ENCODE data around the gene EIPR1. TPM values are rescaled to one million over a fixed set of nuclear protein-coding genes. Genes with fewer than 3 reads are reported as not detected.

The EIPR1 gene
- total and polyA plus RNA-seq, 2 of the 13 experiments (the other 11 are each of a cell fraction or from before 2014, with no cell fraction given), result 70.0 to 96.3 TPM

DNA sequence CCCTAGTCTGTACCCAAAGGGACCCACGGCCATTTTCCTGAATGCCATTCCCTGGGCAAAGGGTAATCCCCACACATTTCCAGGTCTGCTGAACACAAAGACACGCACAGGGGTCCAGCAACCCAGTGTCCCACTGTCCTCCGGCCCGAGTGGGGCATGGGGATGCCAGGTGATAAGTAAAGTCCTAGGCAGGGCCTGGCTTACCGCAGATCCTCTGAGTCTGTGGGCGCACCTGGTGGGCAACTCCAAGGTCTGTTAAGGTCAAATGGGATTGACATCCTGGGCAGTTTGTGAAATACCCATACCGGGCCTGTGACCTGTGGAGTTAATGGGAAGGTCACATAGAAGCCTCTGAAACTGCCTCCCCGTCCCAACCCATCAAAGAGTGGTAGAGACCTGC is 116.1 kb downstream of the EIPR1 start:
- BruUV-seq (replicated peaks), result no TSS peak
- CTCF ChIA-PET (ENCODE audit: low intra/inter-chr PET ratio, low total read pairs), result no interaction called here
- in situ Hi-C loops (cut with HindIII; ENCODE audit: extremely low pct_ligation_motif_present, low pct_unique_long_range_greater_than_20kb), result no loop called here
- no peak overlapping the region for H3K4me2 ChIP-seq (ENCODE audit: low read depth, low read length)
- POLR2A ChIA-PET, result no interaction called here
- no peak overlapping the region for H3K4me3 ChIP-seq (replicated peaks in 1 of 3; ENCODE audit: insufficient read depth in 1 of 3, low read depth in 2 of 3, low read length in 3 of 3)
- DNase-seq (ENCODE audit: low spot score) (no peak), ATAC-seq (no peak), FAIRE-seq (no peak)
- H3K79me2 ChIP-seq (ENCODE audit: insufficient read depth, low read length), result peaks cover 3% of the 10 kb centered on the region
- H3K4me1 ChIP-seq (ENCODE audit: insufficient read depth, low read length), result no peaks in the 10 kb centered on the region
- H2AFZ ChIP-seq (ENCODE audit: low read length), result no peak overlapping the region
- no peaks in the 10 kb centered on the region for H3K27me3 ChIP-seq (ENCODE audit: control insufficient read depth in 1 of 2, insufficient read depth in 2 of 2, low read length in 2 of 2)
- no peak overlapping the region for H3K9ac ChIP-seq (ENCODE audit: insufficient read depth, low read depth, low read length)
- H3K9me3 ChIP-seq (ENCODE audit: low read length), result no peaks in the 10 kb centered on the region
- peaks cover 4% of the 10 kb centered on the region; the same call in 1 of the 2 replicates for H4K20me1 ChIP-seq (ENCODE audit: insufficient read depth, low read length)
- H3K27ac ChIP-seq (ENCODE audit: extremely low read length, insufficient read depth, low read length), result no peak overlapping the region
- peaks cover 13 to 30% of the 10 kb centered on the region in 2 experiments; a peak in 4 of 5 replicates for H3K36me3 ChIP-seq (replicated peaks in 1 of 2; ENCODE audit: control insufficient read depth in 1 of 2, insufficient read depth in 2 of 2, low read length in 2 of 2)
- WGBS (ENCODE audit: low lambda C conversion rate), result 95% methylated on average over 8 of the region's 8 CpGs
- intact Hi-C loops (cut with micrococcal nuclease; ENCODE audit: unreplicated experiment), result no loop called here
- no peak for TF ChIP-seq ZNF83 (CRISPR knock-in tag; IDR thresholded peaks at IDR 0.05; ENCODE audit: borderline replicate concordance)
- TF ChIP-seq, protein P1, sequence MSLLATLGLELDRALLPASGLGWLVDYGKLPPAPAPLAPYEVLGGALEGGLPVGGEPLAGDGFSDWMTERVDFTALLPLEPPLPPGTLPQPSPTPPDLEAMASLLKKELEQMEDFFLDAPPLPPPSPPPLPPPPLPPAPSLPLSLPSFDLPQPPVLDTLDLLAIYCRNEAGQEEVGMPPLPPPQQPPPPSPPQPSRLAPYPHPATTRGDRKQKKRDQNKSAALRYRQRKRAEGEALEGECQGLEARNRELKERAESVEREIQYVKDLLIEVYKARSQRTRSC (CRISPR knock-in tag; IDR thresholded peaks at IDR 0.05; ENCODE audit: low read depth), result no peak
- TF ChIP-seq, protein P2, sequence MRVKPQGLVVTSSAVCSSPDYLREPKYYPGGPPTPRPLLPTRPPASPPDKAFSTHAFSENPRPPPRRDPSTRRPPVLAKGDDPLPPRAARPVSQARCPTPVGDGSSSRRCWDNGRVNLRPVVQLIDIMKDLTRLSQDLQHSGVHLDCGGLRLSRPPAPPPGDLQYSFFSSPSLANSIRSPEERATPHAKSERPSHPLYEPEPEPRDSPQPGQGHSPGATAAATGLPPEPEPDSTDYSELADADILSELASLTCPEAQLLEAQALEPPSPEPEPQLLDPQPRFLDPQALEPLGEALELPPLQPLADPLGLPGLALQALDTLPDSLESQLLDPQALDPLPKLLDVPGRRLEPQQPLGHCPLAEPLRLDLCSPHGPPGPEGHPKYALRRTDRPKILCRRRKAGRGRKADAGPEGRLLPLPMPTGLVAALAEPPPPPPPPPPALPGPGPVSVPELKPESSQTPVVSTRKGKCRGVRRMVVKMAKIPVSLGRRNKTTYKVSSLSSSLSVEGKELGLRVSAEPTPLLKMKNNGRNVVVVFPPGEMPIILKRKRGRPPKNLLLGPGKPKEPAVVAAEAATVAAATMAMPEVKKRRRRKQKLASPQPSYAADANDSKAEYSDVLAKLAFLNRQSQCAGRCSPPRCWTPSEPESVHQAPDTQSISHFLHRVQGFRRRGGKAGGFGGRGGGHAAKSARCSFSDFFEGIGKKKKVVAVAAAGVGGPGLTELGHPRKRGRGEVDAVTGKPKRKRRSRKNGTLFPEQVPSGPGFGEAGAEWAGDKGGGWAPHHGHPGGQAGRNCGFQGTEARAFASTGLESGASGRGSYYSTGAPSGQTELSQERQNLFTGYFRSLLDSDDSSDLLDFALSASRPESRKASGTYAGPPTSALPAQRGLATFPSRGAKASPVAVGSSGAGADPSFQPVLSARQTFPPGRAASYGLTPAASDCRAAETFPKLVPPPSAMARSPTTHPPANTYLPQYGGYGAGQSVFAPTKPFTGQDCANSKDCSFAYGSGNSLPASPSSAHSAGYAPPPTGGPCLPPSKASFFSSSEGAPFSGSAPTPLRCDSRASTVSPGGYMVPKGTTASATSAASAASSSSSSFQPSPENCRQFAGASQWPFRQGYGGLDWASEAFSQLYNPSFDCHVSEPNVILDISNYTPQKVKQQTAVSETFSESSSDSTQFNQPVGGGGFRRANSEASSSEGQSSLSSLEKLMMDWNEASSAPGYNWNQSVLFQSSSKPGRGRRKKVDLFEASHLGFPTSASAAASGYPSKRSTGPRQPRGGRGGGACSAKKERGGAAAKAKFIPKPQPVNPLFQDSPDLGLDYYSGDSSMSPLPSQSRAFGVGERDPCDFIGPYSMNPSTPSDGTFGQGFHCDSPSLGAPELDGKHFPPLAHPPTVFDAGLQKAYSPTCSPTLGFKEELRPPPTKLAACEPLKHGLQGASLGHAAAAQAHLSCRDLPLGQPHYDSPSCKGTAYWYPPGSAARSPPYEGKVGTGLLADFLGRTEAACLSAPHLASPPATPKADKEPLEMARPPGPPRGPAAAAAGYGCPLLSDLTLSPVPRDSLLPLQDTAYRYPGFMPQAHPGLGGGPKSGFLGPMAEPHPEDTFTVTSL (CRISPR knock-in tag; IDR thresholded peaks at IDR 0.05; ENCODE audit: borderline replicate concordance), result no peak
- no peak for TF ChIP-seq CENPX (CRISPR knock-in tag; IDR thresholded peaks at IDR 0.05)
- TF ChIP-seq ZNF788 (CRISPR knock-in tag; IDR thresholded peaks at IDR 0.05; ENCODE audit: borderline replicate concordance), result no peak
- TF ChIP-seq ZNF343 (CRISPR knock-in tag; IDR thresholded peaks at IDR 0.05), result no peak
- TF ChIP-seq TOPORS (CRISPR knock-in tag; IDR thresholded peaks at IDR 0.05), result no peak
- no peak for TF ChIP-seq ZNF879 (CRISPR knock-in tag; IDR thresholded peaks at IDR 0.05)
- TF ChIP-seq, protein P3, sequence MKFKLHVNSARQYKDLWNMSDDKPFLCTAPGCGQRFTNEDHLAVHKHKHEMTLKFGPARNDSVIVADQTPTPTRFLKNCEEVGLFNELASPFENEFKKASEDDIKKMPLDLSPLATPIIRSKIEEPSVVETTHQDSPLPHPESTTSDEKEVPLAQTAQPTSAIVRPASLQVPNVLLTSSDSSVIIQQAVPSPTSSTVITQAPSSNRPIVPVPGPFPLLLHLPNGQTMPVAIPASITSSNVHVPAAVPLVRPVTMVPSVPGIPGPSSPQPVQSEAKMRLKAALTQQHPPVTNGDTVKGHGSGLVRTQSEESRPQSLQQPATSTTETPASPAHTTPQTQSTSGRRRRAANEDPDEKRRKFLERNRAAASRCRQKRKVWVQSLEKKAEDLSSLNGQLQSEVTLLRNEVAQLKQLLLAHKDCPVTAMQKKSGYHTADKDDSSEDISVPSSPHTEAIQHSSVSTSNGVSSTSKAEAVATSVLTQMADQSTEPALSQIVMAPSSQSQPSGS (CRISPR knock-in tag; IDR thresholded peaks at IDR 0.05), result no peak
- TF ChIP-seq HNRNPLL (IDR thresholded peaks at IDR 0.05; ENCODE audit: low read depth, low read length, poor library complexity, severe bottlenecking), result no peak
- TF ChIP-seq, protein P4, sequence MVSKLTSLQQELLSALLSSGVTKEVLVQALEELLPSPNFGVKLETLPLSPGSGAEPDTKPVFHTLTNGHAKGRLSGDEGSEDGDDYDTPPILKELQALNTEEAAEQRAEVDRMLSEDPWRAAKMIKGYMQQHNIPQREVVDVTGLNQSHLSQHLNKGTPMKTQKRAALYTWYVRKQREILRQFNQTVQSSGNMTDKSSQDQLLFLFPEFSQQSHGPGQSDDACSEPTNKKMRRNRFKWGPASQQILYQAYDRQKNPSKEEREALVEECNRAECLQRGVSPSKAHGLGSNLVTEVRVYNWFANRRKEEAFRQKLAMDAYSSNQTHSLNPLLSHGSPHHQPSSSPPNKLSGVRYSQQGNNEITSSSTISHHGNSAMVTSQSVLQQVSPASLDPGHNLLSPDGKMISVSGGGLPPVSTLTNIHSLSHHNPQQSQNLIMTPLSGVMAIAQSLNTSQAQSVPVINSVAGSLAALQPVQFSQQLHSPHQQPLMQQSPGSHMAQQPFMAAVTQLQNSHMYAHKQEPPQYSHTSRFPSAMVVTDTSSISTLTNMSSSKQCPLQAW (CRISPR knock-in tag; IDR thresholded peaks at IDR 0.05), result no peak
- TF ChIP-seq ATRX (CRISPR knock-in tag; IDR thresholded peaks at IDR 0.05; ENCODE audit: borderline replicate concordance), result no peak
- no peak for TF ChIP-seq CCAR2 (optimal IDR thresholded peaks at IDR 0.05; ENCODE audit: low read depth, low read length)
- TF ChIP-seq NFYC (CRISPR knock-in tag; IDR thresholded peaks at IDR 0.05), result no peak
- no peak for TF ChIP-seq REL (CRISPR knock-in tag; conservative IDR thresholded peaks at IDR 0.05)
- no peak for TF ChIP-seq ZNF629 (CRISPR knock-in tag; conservative IDR thresholded peaks at IDR 0.05)

All from HepG2 (cell line).